Measurements from ENCODE around the gene LIPC. TPM values are rescaled to one million over a fixed set of nuclear protein-coding genes. Genes with fewer than 3 reads are reported as not detected.

The LIPC gene
- total and polyA plus RNA-seq, 2 experiments from 2014 or later, result not detected

GRCh38 chr15:58530056-58530590 lies 98.3 kb downstream of the LIPC start:
- peaks cover 6% of the 10 kb centered on the region; the same call in 1 of the 2 replicates for H3K9me2 ChIP-seq (ENCODE audit: insufficient read depth)
- H3K36me3 Mint-ChIP-seq (ENCODE audit: low read depth), result no peaks in the 10 kb centered on the region
- no peaks in the 10 kb centered on the region for H3F3A ChIP-seq (replicated peaks; ENCODE audit: low read depth)
- no peak overlapping the region for H3K4me2 ChIP-seq
- DNase-seq (ENCODE audit: low spot score), result no peak
- H3K27ac ChIP-seq (ENCODE audit: low read depth), result no peak overlapping the region
- no peaks in the 10 kb centered on the region for H3K79me2 ChIP-seq (replicated peaks; ENCODE audit: insufficient read depth)
- H3K9me3 Mint-ChIP-seq, result no peaks in the 10 kb centered on the region
- H3K4me3 Mint-ChIP-seq, result no peak overlapping the region
- H2AFZ ChIP-seq, result no peak overlapping the region
- H3K27me3 ChIP-seq (ENCODE audit: insufficient read depth), result no peaks in the 10 kb centered on the region
- TF ChIP-seq STAT1 (IDR thresholded peaks at IDR 0.05; ENCODE audit: unreplicated experiment) (no peak), EZH2phosphoT487 (IDR thresholded peaks at IDR 0.05; ENCODE audit: unreplicated experiment) (no peak), ETS1 (IDR thresholded peaks at IDR 0.05) (no peak), POLR2AphosphoS5 (IDR thresholded peaks at IDR 0.05; ENCODE audit: low read depth) (no peak), JUNB (IDR thresholded peaks at IDR 0.05; ENCODE audit: unreplicated experiment) (no peak), ZNF462 (CRISPR knock-in tag; IDR thresholded peaks at IDR 0.05) (no peak), REST (IDR thresholded peaks at IDR 0.05; ENCODE audit: unreplicated experiment) (no peak), ZNF331 (CRISPR knock-in tag; IDR thresholded peaks at IDR 0.05; ENCODE audit: low read depth) (no peak), EZH2 (IDR thresholded peaks at IDR 0.05; ENCODE audit: low read depth, unreplicated experiment) (no peak), NANOG (IDR thresholded peaks at IDR 0.05; ENCODE audit: borderline replicate concordance) (no peak), CTCF (conservative IDR thresholded peaks at IDR 0.05; ENCODE audit: low read depth in 2 of 2) (no peak), CREB1 (CRISPR knock-in tag; IDR thresholded peaks at IDR 0.05; ENCODE audit: low read depth) (no peak), ZNF114 (CRISPR knock-in tag; IDR thresholded peaks at IDR 0.05) (no peak)
- no peaks in the 10 kb centered on the region for H4K20me1 ChIP-seq (replicated peaks; ENCODE audit: insufficient read depth)
- no peaks in the 10 kb centered on the region for H3K4me1 ChIP-seq (ENCODE audit: insufficient read depth)
- H3K27ac Mint-ChIP-seq, result no peak overlapping the region
- no peak for ATAC-seq
- H3K27me3 Mint-ChIP-seq (ENCODE audit: insufficient read depth, low read depth, poor library complexity), result peaks cover 2% of the 10 kb centered on the region
- no peak overlapping the region for H3K4me3 ChIP-seq
- no peaks in the 10 kb centered on the region for H3K36me3 ChIP-seq (ENCODE audit: insufficient read depth)
- H3K4me1 Mint-ChIP-seq, result peaks cover 4% of the 10 kb centered on the region; the same call in 1 of the 3 replicates
